Endothelial cell of umbilical vein (primary cell): ENCODE data around the gene MCOLN2.

ENCODE experiments used
- CTCF ChIP-seq, 2 donors: IDR thresholded peaks; 1 replicate in 1 of 2; 2 replicates in 1 of 2; pipeline ENCODE4 v1.5.1; 2011; ENCODE audit warnings: low read length in 2 of 2, mild to moderate bottlenecking in 2 of 2, moderate library complexity in 2 of 2, control low read depth in 1 of 2, inconsistent platforms in 1 of 2, low read depth in 1 of 2; ENCODE audit not compliant: insufficient read depth in 1 of 2; ENCODE audit errors: extremely low read depth in 1 of 2
- EZH2 ChIP-seq: IDR thresholded peaks from 2 replicates; pipeline ENCODE4 v1.6.1; 2012; ENCODE audit warnings: borderline replicate concordance, low read depth, mild to moderate bottlenecking, moderate library complexity, low read length, inconsistent platforms; ENCODE audit not compliant: severe bottlenecking
- FOS ChIP-seq: IDR thresholded peaks from 2 replicates; pipeline ENCODE4 v1.6.1; 2011; ENCODE audit warnings: mild to moderate bottlenecking, low read length, moderate library complexity, borderline replicate concordance; ENCODE audit not compliant: insufficient read depth
- GATA2 ChIP-seq: IDR thresholded peaks from 2 replicates; pipeline ENCODE4 v1.7.0; 2011; ENCODE audit warnings: low read depth, mild to moderate bottlenecking, moderate library complexity, mixed read lengths, low read length; ENCODE audit not compliant: insufficient read length, insufficient read depth
- JUN ChIP-seq: IDR thresholded peaks from 2 replicates; pipeline ENCODE4 v1.6.1; 2011; ENCODE audit warnings: borderline replicate concordance, low read depth; ENCODE audit not compliant: insufficient read length, insufficient read depth
- MAX ChIP-seq: IDR thresholded peaks from 2 replicates; pipeline ENCODE4 v1.6.1; 2011; ENCODE audit not compliant: insufficient read depth, insufficient read length
- POLR2A ChIP-seq: IDR thresholded peaks from 2 replicates; pipeline ENCODE4 v1.6.1; 2012; ENCODE audit warnings: low read depth, mild to moderate bottlenecking, control low read depth, low read length
- POLR2AphosphoS5 ChIP-seq: IDR thresholded peaks from 2 replicates; pipeline ENCODE4 v1.6.1; 2012; ENCODE audit warnings: low read depth, mild to moderate bottlenecking, control low read depth, low read length, moderate library complexity; ENCODE audit not compliant: insufficient read depth

GRCh38 chr1:85028151-85028550 is 31.2 kb upstream of the MCOLN2 start:
- TF ChIP-seq POLR2AphosphoS5: no peak
- no peak for TF ChIP-seq EZH2
- TF ChIP-seq CTCF (IDR thresholded peaks at IDR 0.05; ENCODE audit: extremely low read depth in 1 of 2, insufficient read depth in 1 of 2, low read depth in 1 of 2, low read length in 2 of 2): no peak
- no peak for TF ChIP-seq POLR2A
- no peak for TF ChIP-seq JUN
- no peak for TF ChIP-seq MAX
- TF ChIP-seq GATA2: no peak
- TF ChIP-seq FOS: no peak
